BLaER1 (cell line): ENCODE data around the gene HLX.

Source experiments
- H3K27ac ChIP-seq: shearing (Covaris generic); formaldehyde crosslinking; 2 replicates; pipeline ENCODE4 v1.8.1; 2022
- H3K27me3 ChIP-seq: shearing (Covaris generic); formaldehyde crosslinking; 2 replicates; pipeline ENCODE4 v1.8.1; 2022
- H3K36me3 ChIP-seq: shearing (Covaris generic); formaldehyde crosslinking; 2 replicates; pipeline ENCODE4 v1.8.1; 2022
- H3K4me1 ChIP-seq: shearing (Covaris generic); formaldehyde crosslinking; 2 replicates; pipeline ENCODE4 v1.8.1; 2022
- H3K4me2 ChIP-seq: shearing (Covaris generic); formaldehyde crosslinking; 2 replicates; pipeline ENCODE4 v1.8.1; 2022
- H3K4me3 ChIP-seq: shearing (Covaris generic); formaldehyde crosslinking; 2 replicates; pipeline ENCODE4 v1.8.1; 2022
- H3K9ac ChIP-seq: shearing (Covaris generic); formaldehyde crosslinking; 2 replicates; pipeline ENCODE4 v1.8.1; 2022
- H3K9me3 ChIP-seq: shearing (Covaris generic); formaldehyde crosslinking; 2 replicates; pipeline ENCODE4 v1.8.1; 2022
- H4K20me1 ChIP-seq: shearing (Covaris generic); formaldehyde crosslinking; 2 replicates; pipeline ENCODE4 v1.8.1; 2022
- Cebpa-rat ChIP-seq: shearing (Covaris generic); IDR thresholded peaks from 2 replicates; pipeline ENCODE4 v1.8.1; 2022

HLX gene

GRCh38 chr1:220894025-220894923, 15.0 kb downstream of the HLX start:
- H3K9ac ChIP-seq = no peak overlapping the region
- no peaks in the 10 kb centered on the region for H3K36me3 ChIP-seq
- H3K27ac ChIP-seq = no peak overlapping the region
- no peak overlapping the region for H3K4me3 ChIP-seq
- peaks cover 28% of the 10 kb centered on the region for H3K27me3 ChIP-seq
- H3K4me1 ChIP-seq = no peaks in the 10 kb centered on the region
- H4K20me1 ChIP-seq = no peaks in the 10 kb centered on the region
- TF ChIP-seq Cebpa-rat = no peak
- H3K9me3 ChIP-seq = peaks cover 51% of the 10 kb centered on the region
- H3K4me2 ChIP-seq = no peak overlapping the region

DNA sequence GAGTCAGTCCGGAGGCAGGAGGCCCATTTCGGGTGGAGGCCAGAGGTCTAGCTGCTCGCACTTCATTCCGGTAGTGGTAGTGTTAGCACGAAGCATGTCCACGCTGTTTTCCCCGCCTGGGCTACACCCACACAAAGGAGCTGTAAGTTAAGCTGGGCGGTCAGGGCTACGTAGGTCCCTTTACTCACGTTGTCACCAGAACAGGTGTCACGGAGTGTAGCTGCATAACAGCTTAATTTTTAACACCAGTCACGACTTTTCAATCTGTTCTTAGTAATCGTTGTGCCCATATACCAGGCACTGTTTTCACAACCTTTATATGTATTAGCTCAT, 15.6 kb downstream of the HLX start:
- Histone ChIP-seq H3K4me3 (no peak overlapping the region), H3K4me1 (no peaks in the 10 kb centered on the region), H3K27ac (no peak overlapping the region), H3K36me3 (no peaks in the 10 kb centered on the region), H3K4me2 (no peak overlapping the region), H3K27me3 (peaks cover 22% of the 10 kb centered on the region), H3K9ac (no peak overlapping the region), H4K20me1 (no peaks in the 10 kb centered on the region), H3K9me3 (peaks cover 51% of the 10 kb centered on the region)
- no peak for TF ChIP-seq Cebpa-rat

GRCh38 chr1:220895412-220895946, 16.2 kb downstream of the HLX start:
- H3K27ac ChIP-seq = no peak overlapping the region
- H3K9ac ChIP-seq = no peak overlapping the region
- H3K4me2 ChIP-seq = no peak overlapping the region
- H3K9me3 ChIP-seq = peaks cover 51% of the 10 kb centered on the region
- TF ChIP-seq Cebpa-rat = no peak
- H3K4me3 ChIP-seq = no peak overlapping the region
- H3K36me3 ChIP-seq = no peaks in the 10 kb centered on the region
- no peaks in the 10 kb centered on the region for H3K4me1 ChIP-seq
- peaks cover 21% of the 10 kb centered on the region for H3K27me3 ChIP-seq
- H4K20me1 ChIP-seq = no peaks in the 10 kb centered on the region

- Histone ChIP-seq H3K4me3 (no peak overlapping the region), H3K36me3 (no peaks in the 10 kb centered on the region), H4K20me1 (no peaks in the 10 kb centered on the region), H3K27ac (no peak overlapping the region), H3K4me2 (no peak overlapping the region), H3K9ac (no peak overlapping the region), H3K4me1 (no peaks in the 10 kb centered on the region), H3K27me3 (peaks cover 21% of the 10 kb centered on the region), H3K9me3 (peaks cover 50% of the 10 kb centered on the region)
- TF ChIP-seq Cebpa-rat = no peak
Measured at GRCh38 chr1:220896092-220896491, 16.8 kb downstream of the HLX start.

- H3K27ac ChIP-seq = no peak overlapping the region
- no peaks in the 10 kb centered on the region for H3K4me1 ChIP-seq
- no peaks in the 10 kb centered on the region for H3K36me3 ChIP-seq
- no peak overlapping the region for H3K9ac ChIP-seq
- H3K4me2 ChIP-seq = no peak overlapping the region
- H3K9me3 ChIP-seq = peaks cover 5% of the 10 kb centered on the region; the same call in 1 of the 2 replicates
- no peaks in the 10 kb centered on the region for H4K20me1 ChIP-seq
- TF ChIP-seq Cebpa-rat = no peak
- no peaks in the 10 kb centered on the region for H3K27me3 ChIP-seq
- no peak overlapping the region for H3K4me3 ChIP-seq
Measured at GRCh38 chr1:220900842-220901241, 21.6 kb downstream of the HLX start.

- H3K4me3 ChIP-seq = no peak overlapping the region
- no peak overlapping the region for H3K27ac ChIP-seq
- no peak for TF ChIP-seq Cebpa-rat
- no peaks in the 10 kb centered on the region for H4K20me1 ChIP-seq
- no peak overlapping the region for H3K9ac ChIP-seq
- no peak overlapping the region for H3K4me2 ChIP-seq
- no peaks in the 10 kb centered on the region for H3K4me1 ChIP-seq
- no peaks in the 10 kb centered on the region for H3K27me3 ChIP-seq
- no peaks in the 10 kb centered on the region for H3K36me3 ChIP-seq
- no peaks in the 10 kb centered on the region for H3K9me3 ChIP-seq
Measured at GRCh38 chr1:220901881-220902280, 22.6 kb downstream of the HLX start.

GRCh38 chr1:220902916-220903315, 23.7 kb downstream of the HLX start:
- Histone ChIP-seq H3K27me3 (no peaks in the 10 kb centered on the region), H3K27ac (no peak overlapping the region), H4K20me1 (no peaks in the 10 kb centered on the region), H3K9ac (no peak overlapping the region), H3K4me3 (no peak overlapping the region), H3K4me2 (no peak overlapping the region), H3K9me3 (no peaks in the 10 kb centered on the region), H3K4me1 (no peaks in the 10 kb centered on the region), H3K36me3 (no peaks in the 10 kb centered on the region)
- TF ChIP-seq Cebpa-rat = no peak

DNA sequence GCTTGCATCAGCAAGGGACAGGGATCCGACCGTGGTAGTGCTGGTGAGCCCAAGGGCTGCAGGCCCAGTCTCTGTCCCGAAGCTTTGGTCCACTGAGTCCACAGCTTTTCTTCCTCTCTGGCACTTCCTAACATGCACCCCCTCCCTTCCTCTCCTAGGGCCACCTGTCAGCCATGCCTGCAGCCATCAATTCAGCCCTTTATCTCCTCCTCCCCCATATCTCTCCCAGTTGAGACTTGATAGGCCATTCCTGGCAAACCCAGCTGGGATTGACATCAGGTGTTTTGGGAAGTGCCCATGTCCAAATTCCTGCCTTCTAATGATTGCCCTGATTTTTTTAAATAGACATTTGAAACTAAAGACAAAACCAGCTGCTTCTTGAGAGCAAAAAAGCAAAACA, 25.6 kb downstream of the HLX start:
- H3K27ac ChIP-seq = no peak overlapping the region
- H3K9ac ChIP-seq = no peak overlapping the region
- H3K27me3 ChIP-seq = no peaks in the 10 kb centered on the region
- no peak overlapping the region for H3K4me3 ChIP-seq
- no peak for TF ChIP-seq Cebpa-rat
- no peaks in the 10 kb centered on the region for H4K20me1 ChIP-seq
- no peaks in the 10 kb centered on the region for H3K4me1 ChIP-seq
- H3K9me3 ChIP-seq = no peaks in the 10 kb centered on the region
- H3K36me3 ChIP-seq = no peaks in the 10 kb centered on the region
- no peak overlapping the region for H3K4me2 ChIP-seq

GRCh38 chr1:220905650-220906560, 26.7 kb downstream of the HLX start:
- no peaks in the 10 kb centered on the region for H4K20me1 ChIP-seq

More at GRCh38 chr1:220905650-220906560, 26.7 kb downstream of the HLX start:
- Histone ChIP-seq H3K4me1 (no peaks in the 10 kb centered on the region), H3K27me3 (no peaks in the 10 kb centered on the region), H3K4me3 (no peak overlapping the region), H3K9ac (no peak overlapping the region), H3K9me3 (no peaks in the 10 kb centered on the region), H3K36me3 (no peaks in the 10 kb centered on the region), H3K27ac (no peak overlapping the region), H3K4me2 (no peak overlapping the region)
- TF ChIP-seq Cebpa-rat = no peak
